ENCODE measurements around the gene BIN2.
A peak's percentile ranks its signal among the peaks of the same experiment; 100 is the strongest.
"Not testable (repeated sequence)": the region's sequence is repeated elsewhere in the genome, so short reads cannot be mapped to it uniquely, and the experiment has no call there.

The BIN2 gene

DNA sequence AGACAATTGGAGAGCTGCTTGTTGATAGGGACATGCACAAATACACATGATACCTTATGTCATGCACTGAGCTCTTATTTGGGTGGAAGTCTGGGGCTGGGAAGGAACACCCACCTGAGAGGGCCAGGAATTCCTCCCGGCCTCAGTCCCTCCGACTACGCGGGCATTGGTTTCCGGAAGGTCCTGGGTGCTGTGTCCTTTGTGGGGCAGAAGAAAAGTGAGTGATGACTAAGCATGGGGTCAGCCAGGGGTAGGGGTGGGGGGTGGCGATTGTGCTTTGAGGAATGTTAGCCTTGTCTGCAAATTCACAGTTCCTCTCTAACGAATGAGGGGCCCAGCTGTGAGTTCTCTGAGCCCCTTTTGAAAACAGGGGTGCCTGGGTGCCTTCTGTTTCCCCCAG is 21.7 kb upstream of the BIN2 start:
- DNase-seq (ENCODE audit: low spot score): no peak

DNA sequence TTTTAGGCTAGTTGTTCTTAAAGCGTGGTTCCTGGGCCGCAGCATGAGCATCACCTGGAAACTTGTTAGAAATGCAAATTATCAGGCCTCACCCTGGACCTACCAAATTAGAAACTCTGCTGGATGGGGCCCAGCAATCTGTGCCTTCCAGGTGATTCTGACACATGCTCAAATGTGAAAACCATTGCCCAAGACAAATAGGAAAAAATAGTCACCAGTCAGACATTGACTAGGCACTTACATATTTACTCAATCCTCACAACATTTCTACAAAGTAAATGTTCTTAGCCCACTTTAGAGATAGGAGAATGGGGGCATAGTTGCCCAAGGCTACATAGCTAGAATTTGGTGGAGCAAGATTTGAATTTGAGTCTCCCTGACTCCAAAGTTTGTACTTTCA is 19.2 kb upstream of the BIN2 start:
- no peak for DNase-seq (ENCODE audit: low spot score)

DNA sequence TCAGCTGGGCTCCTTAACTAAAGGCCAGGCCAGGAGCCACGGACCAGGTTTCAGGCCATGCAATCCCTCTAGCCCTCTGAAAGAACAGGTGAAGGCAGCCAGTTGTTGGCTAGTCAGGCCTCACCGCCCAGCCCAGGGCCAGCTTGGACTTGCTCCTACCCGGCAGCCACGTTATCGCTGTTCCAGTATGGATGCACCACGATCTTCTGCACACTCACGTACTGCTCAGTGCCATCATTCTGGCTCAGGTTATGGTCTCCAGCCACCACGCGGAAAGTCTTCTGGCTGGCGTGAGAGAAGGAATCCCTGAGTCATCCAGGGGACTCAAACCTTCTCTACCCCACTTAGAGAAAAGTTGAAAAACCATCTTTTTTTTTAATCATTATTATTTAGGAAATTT is 18.4 kb upstream of the BIN2 start:
- DNase-seq (ENCODE audit: low spot score): no peak

DNA sequence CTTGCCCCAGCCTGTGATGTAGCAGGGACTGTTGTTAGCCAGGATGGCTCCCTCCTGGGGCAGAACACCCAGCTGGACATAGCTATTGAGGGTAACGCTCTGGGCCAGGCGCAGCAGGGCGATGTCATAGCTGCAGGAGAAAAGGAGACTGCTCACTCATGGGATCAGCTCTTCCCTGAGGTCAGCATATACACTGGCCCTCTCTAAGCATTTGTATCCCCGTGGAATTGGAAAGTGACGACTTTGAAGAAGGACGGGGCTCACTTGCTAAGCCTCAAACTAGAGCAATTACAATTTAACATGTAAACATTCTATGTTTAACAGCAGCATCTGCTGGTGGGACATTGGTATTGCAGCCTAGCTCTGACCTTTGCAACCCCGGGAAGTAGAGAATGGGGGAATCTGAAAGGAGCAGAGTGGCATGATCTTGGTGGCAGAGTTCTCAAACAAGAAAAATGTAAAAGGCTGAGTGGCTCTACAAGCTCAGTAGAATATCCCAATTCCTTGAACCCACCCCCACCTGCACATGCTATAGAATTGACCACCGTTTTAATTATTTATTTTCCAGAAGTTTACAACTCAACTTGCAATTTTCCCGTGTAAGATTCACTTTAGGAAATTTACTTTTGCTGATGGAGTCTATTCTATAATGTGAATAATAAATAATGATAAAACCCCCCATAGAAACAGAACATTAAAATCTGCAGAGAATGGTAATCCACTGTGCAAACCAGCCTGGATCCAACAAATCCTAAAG is 17.5 kb upstream of the BIN2 start:
- peak; percentile 79 for DNase-seq (ENCODE audit: low spot score)

DNA sequence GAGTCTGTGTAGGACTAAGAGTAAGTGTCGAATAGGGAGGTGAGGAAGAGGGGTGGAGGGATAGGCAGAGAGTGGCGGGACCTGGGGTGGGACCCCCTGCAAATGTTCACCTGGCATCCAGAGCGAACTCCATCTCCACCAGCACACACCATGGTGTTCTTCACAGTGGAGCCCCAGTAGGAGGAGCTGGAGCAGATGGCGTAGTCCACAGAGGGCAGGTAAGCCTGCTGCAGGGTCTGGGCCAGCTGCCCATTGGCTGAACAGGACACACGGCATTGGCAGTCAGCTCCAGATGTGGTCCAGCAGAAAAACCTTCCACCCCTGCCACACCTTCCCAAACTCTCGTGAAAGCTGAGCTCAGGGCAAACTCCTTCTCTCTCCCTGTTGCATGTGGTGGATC is 15.8 kb upstream of the BIN2 start:
- DNase-seq (ENCODE audit: low spot score): no peak

DNA sequence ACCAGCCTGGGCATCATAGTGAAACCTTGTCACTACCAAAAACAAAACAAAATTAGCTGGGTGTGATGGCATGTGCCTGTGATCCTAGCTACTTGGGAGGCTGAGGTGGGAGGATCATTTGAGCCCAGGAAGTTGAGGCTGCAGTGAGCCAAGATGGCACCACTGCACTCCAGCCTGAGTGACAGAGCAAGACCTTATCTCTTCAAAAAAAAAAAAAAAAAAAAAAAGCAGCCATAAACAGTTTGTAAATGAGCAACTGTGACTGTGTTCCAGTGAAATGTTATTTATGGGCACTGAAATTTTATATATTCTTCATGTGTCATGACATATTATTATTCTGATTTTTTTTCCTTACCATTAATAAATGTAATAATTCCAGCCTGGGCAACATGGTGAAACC is 13.4 kb upstream of the BIN2 start:
- DNase-seq (ENCODE audit: low spot score): not testable (repeated sequence)

DNA sequence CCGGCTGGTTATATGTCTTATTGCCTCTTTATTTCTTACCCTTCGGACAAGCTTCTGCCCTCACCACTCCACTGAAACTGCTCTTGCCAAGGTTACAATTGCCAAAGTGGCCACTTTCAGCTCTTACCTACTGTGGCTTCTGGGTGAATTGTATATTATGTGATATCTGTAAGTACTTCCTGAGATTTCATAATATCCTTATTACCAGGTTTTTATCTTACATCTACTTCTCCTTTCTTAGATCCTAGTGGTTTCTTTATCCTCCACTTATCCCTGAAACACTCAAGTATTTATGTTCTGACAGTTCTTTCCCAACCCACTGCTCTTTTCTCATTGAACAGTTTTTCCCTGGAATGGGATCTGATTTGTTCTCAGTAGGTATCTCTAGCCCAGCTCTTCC is 12.0 kb upstream of the BIN2 start:
- no peak for DNase-seq (ENCODE audit: low spot score)

DNA sequence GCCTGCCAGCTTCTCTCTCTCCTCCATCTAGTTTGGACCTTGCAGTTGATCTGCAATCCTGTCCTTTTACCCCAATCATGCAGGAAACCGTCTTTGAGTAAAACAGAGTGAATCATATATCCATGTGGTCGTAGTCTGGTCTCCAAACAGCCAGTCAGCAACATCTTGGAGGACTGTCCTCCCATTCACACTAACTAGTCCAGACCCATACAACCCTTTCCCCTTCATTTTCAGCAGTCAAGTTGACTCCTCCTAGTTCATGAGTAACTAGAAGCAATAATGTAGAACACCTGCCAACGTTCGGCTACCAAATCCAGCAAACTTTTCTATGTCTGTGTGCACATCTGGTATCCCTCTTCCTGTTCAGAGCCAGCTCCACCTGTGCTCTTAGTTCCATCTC is 10.8 kb upstream of the BIN2 start:
- no peak for DNase-seq (ENCODE audit: low spot score)

DNA sequence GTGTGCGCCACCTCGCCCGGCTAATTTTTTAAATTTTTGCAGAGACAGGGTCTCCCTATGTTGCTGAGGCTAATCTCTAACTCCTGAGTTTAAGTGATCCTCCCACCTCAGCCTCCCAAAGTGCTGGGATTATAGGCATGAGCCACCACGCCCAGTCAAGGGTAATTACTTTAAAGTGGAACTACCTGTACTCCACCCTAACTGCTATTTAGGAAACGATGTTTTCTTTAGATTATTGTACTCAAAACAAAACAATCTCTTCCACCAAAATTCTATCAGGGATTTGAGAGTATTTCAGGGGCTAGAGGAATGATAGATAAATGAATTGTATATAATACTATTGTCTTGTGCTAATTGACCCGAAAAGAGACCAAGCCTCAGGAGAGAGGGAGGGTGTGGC is 9.6 kb upstream of the BIN2 start:
- DNase-seq (ENCODE audit: low spot score): no peak

DNA sequence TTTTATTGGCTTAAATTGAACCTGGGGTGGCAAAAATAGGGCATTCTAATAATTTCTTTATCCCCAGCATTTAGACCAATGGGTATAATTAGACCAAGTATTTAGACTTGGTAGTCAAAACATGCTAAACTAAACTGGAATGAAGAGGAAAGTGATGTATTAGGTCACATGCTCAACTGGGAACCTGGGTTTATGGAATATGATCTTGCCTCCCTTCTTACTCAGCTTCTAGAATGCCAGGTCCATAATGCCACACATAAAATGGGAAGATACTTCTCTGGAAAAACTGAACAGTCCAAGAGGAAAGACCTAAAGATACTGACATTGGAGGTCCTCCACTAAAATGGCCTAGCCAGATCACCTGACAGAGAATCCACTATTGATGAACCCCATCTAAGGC is 6.2 kb upstream of the BIN2 start:
- DNase-seq (ENCODE audit: low spot score): no peak

DNA sequence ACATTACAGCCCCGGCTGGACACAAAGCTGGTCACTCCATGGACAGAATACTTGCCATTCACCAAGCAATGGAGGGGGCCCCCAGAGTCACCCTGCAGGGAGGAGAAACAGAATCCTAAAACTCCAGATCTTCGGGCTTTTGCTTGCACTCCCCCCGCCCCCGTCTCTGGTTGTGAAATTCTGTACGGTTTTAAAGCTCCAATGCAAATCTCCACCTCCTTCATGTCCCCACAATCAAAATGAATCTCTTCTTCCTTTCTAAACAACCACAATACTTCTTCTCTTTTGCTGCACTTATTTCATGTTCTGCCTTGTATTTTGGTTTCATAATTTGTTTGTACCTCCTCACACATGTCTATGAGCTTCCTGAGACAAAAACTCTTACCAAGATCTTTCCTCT is 5.8 kb upstream of the BIN2 start:
- DNase-seq (ENCODE audit: low spot score): no peak

DNA sequence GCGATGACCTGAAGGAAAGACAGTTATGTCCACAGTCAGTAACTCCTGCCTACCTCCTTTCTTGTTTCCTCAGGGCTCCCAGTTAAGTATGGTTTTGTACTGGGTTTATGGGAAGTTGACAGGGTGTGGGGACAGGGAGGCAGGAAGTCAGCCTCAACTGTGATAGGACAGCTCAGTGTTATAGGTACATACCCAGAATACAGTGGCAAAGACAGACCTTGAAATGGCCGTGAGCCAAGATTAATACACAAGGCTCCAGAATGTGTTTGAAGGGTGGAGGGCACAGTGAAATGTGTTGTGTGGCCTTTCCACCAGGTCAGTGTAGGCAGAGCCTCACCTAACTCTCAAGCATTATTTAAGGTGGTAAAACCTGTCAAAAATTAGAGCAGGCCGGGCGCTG is 4.6 kb upstream of the BIN2 start:
- DNase-seq (ENCODE audit: low spot score): no peak

DNA sequence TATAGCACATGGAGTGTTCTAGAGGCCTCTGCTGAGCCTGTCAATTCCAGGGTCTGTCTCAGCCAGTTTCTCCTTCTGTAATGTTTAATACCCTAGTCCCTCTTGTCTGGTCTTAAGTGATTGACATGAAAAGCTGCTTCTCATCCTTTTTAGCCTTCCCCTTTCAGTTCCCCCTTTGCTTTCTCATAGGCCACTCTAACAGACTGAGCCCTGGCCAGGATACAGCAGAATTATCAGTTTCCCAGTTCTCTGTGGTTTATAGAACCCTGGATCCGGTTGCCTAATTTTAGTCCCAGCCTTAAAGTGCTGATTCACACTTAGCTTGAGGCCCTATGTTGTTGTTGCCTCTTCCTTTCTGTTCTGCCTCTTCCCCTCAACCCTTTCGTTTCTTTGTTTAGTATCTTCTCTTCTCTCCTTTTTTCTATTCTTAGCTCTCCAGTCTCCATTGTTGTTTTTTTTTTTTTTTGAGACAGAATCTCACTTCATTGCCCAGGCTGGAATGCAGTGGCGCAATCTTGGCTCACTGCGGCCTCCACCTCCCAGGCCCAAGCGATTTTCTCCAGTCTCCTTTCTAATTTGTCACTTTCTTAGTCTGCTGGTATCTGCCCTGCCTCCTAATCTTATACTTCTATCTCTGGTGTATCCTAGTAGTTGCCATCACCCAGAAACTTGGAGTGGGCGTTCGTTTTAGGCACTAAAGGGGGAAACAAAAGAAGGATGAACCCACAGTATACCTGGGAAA is 2.9 kb upstream of the BIN2 start:
- DNase-seq (ENCODE audit: low spot score): no peak

DNA sequence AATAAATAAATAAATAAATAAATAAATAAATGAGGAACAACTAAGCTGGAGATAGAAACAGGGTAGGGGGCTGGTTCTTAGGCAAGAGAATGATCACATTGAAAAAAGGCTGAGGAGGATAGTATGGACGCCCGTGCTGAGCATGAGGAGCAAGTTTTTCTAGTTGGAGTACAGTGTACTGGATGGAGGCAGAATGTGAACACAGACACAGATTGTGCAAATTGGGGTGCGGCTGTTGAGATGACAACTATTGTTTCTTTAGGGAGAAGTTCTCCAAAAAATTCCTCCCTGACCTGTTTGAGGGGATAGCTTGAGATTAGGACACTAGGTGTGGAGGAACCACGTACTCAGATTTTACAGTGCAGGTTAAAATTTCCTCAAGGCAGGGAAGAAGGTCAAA is 979 bp upstream of the BIN2 start:
- DNase-seq (ENCODE audit: low spot score): no peak

DNA sequence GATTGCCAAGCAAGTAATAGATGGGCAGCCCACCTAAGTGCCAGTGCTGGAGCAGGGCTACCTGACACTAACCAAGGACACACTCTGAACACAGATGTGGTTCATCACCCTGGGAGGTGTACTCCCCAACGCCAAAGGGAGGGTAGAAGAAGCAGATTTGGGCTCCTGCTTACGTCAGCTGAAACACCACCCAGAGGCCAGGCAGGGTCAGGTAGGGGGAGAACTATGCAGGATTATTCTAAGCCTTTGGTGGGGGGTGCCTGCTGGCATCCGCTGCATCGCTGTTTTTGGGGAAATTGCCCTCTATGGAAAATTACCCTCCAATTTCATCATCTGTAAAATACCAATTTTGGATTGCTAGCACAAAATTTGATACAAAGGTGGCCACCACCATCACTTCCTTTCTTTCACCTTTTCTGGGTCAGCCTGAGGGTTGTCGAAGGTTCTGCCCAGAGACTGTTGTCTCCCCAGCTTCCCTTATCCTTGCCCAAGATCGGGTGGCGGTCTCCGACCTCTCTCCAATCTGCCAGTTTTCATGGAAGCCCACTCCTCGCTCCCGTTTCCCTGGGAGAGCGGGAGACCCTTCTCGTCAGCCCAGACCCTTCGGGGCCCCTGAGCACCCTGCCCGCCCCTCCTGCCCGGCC is 535 bp downstream of the BIN2 start:
- DNase-seq (ENCODE audit: low spot score): no peak

DNA sequence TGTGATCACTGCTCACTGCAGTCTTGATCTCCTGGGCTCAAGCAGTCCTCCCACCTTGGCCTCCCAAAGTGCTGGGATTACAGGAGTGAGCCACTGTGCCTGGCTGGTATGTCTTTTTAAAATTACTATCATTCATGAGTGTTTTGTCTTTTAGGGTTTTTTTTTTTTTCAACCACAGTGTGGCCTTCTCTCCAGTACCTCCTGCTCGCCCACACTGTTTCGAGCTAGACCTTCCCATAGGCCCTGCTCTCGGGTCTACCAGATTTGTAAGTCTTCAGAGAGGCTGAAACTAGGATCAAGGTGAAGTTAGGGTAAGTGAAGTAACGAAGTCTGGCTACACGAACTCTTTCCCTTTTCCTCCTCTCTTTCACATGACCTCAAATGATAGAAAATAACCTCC is 1.5 kb downstream of the BIN2 start:
- DNase-seq (ENCODE audit: low spot score): no peak

DNA sequence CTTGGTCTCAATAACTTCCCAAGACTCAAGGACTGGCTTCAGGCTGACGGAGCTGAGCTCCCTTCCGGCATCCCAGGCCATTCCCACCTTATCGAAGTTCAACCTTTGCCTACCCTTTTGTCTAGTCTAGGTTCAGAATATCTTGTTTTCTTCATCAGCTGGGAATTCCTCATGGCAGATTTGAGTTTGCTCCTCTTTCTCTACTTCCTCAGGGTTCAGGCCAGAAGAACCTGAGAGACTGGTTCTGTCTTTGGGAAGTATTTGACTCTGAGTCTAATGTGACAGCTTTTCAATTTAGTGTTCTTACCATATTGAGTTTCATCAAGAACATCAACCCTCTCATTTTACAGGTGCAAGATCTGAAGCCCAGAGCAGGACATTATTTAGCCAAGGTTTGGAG is 2.1 kb downstream of the BIN2 start:
- DNase-seq (ENCODE audit: low spot score): no peak

DNA sequence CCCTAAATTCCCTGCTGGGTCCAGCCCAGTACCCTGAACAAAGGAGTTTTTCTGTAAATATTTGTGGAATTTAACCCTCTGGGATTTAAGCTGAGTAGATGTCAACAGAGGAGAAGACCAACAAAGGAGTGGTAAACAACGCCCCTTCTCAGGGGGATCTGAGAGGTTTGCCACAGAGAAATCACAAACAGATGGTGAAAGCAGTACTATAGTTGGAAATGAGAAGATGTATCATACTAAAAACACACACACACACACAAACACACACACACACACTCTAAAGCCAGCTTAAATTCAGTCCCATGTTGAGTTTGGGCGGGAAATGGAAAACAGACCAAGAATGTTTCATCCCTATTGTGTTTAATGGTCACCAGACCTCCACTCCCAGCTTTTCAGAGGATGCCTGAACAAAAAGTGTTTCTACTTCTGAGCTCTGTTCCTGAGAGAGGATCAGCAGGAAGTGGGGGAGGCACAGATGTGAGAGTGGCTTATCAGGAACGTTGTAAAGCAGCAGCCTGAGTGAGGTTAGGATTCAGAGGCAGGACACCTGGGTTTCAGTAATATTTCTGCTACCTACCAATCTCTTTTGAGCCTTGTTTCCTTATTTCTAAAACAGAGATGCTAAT is 3.2 kb downstream of the BIN2 start:
- no peak for DNase-seq (ENCODE audit: low spot score)

DNA sequence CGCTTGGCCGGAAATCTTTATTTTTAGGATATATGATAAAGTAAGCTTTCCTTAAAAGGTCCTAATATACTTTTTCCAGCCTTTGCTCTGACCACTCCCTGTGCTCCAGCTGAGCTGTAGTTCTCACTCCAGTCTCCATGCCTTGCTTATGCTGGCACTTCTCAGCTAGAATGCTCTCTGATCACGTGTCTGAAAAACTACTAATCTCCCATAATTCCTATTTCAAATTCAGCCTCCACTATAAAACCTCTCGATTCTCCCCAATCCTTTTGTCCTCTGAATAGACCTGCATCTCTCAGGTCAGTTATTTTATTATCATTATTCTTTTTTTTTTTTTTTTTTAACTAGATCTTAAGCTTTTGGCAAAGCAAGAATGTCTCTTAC is 3.7 kb downstream of the BIN2 start:
- no peak for DNase-seq (ENCODE audit: low spot score)

DNA sequence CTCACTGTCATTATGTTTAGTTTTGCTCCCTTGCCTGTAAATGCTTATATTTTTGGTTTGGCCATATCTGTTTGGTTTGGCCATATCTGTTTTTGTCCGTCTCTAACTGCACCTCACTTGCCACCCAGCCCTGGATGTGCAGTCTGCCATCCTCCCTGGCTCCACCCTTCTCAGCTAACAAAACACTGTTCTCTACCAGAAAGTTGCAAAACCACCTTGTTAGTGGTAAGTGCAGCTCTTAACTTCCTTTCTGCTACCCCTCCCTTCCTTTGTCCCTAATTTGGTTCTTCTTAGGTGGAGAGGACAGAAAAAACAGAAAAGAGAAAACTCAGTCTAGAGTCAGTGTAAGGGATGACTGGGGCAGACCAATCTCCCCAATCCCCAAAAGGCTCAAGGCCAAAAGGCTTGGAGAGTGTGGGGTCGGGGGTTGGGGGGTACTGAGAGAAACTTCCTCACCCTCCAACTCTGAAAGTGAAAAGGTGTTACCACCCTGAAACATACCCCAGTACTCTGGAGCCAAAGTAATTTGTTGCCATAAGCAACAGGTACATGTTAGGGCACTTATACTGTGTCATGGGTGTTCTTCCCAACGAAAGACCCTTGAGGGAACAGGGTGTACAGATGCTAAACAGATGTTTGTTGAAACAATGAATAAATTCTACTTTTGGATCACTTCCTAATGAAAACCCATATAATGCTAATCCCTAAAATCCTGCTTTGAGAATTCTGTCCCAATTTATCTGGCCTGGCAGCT is 5.0 kb downstream of the BIN2 start:
- no peak for DNase-seq (ENCODE audit: low spot score)

DNA sequence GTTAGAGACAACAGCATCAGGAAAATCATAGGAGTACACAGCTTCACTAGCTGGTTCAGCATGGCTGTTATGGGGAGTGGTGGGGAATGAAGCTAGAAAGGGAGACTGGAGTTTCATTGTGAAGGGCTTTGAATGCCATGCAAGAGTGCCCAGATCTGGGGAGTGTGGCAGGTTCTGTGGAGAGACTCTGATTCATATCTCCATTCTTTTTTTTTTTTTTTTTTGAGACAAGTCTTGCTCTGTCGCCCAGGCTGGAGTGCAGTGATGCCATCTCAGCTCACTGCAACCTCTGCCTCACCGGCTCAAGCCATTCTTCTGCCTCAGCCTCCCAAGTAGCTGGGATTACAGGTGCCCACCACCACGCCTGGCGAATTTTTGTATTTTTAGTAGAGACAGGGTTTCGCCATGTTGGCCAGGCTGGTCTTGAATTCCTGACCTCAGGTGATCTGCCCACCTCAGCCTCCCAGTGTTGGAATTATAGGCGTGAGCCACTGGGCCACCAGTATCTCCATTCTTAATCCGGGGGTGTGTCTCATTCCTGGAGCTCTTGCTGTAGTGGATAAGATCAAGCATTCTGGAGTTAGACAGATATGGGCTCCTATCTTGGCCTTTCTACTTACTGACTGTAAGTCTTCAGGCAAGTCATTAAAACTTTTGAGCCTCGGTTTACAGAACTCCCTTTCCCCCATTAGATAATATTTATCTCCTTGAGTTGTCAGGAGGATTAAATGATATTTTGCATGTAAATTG is 5.7 kb downstream of the BIN2 start:
- DNase-seq (ENCODE audit: low spot score): not testable (repeated sequence)

DNA sequence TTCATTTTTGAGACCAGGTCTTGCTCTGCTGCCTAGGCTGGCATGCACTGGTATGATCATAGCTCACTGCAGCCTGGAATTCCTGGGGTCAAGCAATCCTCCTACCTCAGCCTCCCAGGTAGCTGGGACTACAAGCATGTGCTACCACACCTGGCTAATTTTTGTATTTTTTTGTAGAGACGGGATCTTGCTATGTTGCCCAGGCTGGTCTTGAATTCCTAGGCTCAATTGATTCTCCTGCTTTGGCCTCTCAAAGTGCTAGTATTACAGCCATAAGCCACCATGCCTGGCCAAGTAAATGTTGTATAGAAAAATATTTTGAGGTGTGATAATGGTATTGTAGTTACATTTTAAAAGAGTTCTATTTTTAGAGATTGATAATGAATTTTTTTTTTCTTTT is 12.6 kb downstream of the BIN2 start:
- DNase-seq (ENCODE audit: low spot score): no peak
